HG02763 (cell line): Measurements from ENCODE around the gene TMEM126B.
"Not testable (repeated sequence)": the region's sequence is repeated elsewhere in the genome, so short reads cannot be mapped to it uniquely, and the experiment has no call there.

ENCODE experiments used
- ATAC-seq: cut with Tn5 transposase; IDR thresholded peaks from one replicate; pipeline ENCODE4 v1.9.1; 2021; ENCODE audit warnings: mild to moderate bottlenecking, moderate library complexity; ENCODE audit not compliant: unreplicated experiment

The TMEM126B gene

GRCh38 chr11:85627998-85628770, at the start of gene TMEM126B:
TSS of gene TMEM126B (plus strand) at chr11:85628593. CDS start at chr11:85628608, 15 bp downstream.
- ATAC-seq = peak; percentile 99

- ATAC-seq = no peak
Observed at GRCh38 chr11:85582111-85582510, 46.3 kb upstream of the TMEM126B start.

- no peak for ATAC-seq
Observed at GRCh38 chr11:85589373-85589772, 39.0 kb upstream of the TMEM126B start.

- no peak for ATAC-seq
Observed at GRCh38 chr11:85590848-85591483, 37.4 kb upstream of the TMEM126B start.

GRCh38 chr11:85595285-85595884, 33.0 kb upstream of the TMEM126B start:
- no peak for ATAC-seq

- ATAC-seq = no peak
Observed at GRCh38 chr11:85596886-85597285, 31.5 kb upstream of the TMEM126B start.

GRCh38 chr11:85599083-85599482, 29.3 kb upstream of the TMEM126B start:
- no peak for ATAC-seq

- ATAC-seq = no peak
Observed at GRCh38 chr11:85602526-85603213, 25.7 kb upstream of the TMEM126B start.

- no peak for ATAC-seq
Observed at GRCh38 chr11:85603220-85603619, 25.2 kb upstream of the TMEM126B start.

- not testable (repeated sequence) for ATAC-seq
Observed at GRCh38 chr11:85606237-85606636, 22.2 kb upstream of the TMEM126B start.

- ATAC-seq = not testable (repeated sequence)
Observed at GRCh38 chr11:85608621-85609020, 19.8 kb upstream of the TMEM126B start.

- not testable (repeated sequence) for ATAC-seq
Observed at GRCh38 chr11:85609286-85609685, 19.1 kb upstream of the TMEM126B start.

- ATAC-seq = not testable (repeated sequence)
Observed at GRCh38 chr11:85611643-85612042, 16.8 kb upstream of the TMEM126B start.

GRCh38 chr11:85619499-85619898, 8.9 kb upstream of the TMEM126B start:
- ATAC-seq = no peak

GRCh38 chr11:85620256-85620655, 8.1 kb upstream of the TMEM126B start:
- no peak for ATAC-seq

- ATAC-seq = no peak
Observed at GRCh38 chr11:85626496-85626895, 1.9 kb upstream of the TMEM126B start.

GRCh38 chr11:85627332-85627997, 928 bp upstream of the TMEM126B start, which contains the start of gene DLG2:
TSS of gene DLG2 (minus strand) at chr11:85627344.
- peak; percentile 0 for ATAC-seq

- ATAC-seq = peak; percentile 9
Observed at GRCh38 chr11:85628771-85629341, 463 bp downstream of the TMEM126B start.

GRCh38 chr11:85634747-85635146, 6.4 kb downstream of the TMEM126B start:
- no peak for ATAC-seq

- ATAC-seq = no peak
Observed at GRCh38 chr11:85643191-85643614, 14.8 kb downstream of the TMEM126B start.
